HG03064 (cell line): ENCODE measurements around the gene MEI1.

Source experiments
- ATAC-seq: cut with Tn5 transposase; IDR thresholded peaks from one replicate; pipeline ENCODE4 v1.9.1; 2021; ENCODE audit warnings: low read depth; ENCODE audit not compliant: unreplicated experiment

MEI1 gene

GRCh38 chr22:41742918-41743317 lies 43.6 kb downstream of the MEI1 start:
- ATAC-seq = no peak

GRCh38 chr22:41745968-41746367 lies 46.7 kb downstream of the MEI1 start:
- ATAC-seq = no peak

- no peak for ATAC-seq
Observed at GRCh38 chr22:41746567-41747400, 47.5 kb downstream of the MEI1 start.

GRCh38 chr22:41752011-41752970 lies 53.0 kb downstream of the MEI1 start:
- ATAC-seq = no peak

GRCh38 chr22:41753984-41754383 lies 54.7 kb downstream of the MEI1 start:
- no peak for ATAC-seq

GRCh38 chr22:41757502-41757901 lies 58.2 kb downstream of the MEI1 start:
- no peak for ATAC-seq

GRCh38 chr22:41758231-41758630 lies 58.9 kb downstream of the MEI1 start:
- no peak for ATAC-seq

GRCh38 chr22:41762980-41763779 lies 63.9 kb downstream of the MEI1 start:
- ATAC-seq = no peak

- no peak for ATAC-seq
Observed at GRCh38 chr22:41766476-41766875, 67.2 kb downstream of the MEI1 start.

- no peak for ATAC-seq
Observed at GRCh38 chr22:41768430-41768829, 69.1 kb downstream of the MEI1 start.

- no peak for ATAC-seq
Observed at GRCh38 chr22:41770715-41771468, 71.6 kb downstream of the MEI1 start.

GRCh38 chr22:41772198-41772597 lies 72.9 kb downstream of the MEI1 start:
- no peak for ATAC-seq

GRCh38 chr22:41772645-41773044 lies 73.3 kb downstream of the MEI1 start:
- no peak for ATAC-seq

GRCh38 chr22:41775338-41775737 lies 76.0 kb downstream of the MEI1 start:
- no peak for ATAC-seq

- ATAC-seq = no peak
Observed at GRCh38 chr22:41775976-41776375, 76.7 kb downstream of the MEI1 start.

GRCh38 chr22:41776381-41776780 lies 77.1 kb downstream of the MEI1 start:
- ATAC-seq = no peak

- ATAC-seq = no peak
Observed at GRCh38 chr22:41777749-41778425, 78.6 kb downstream of the MEI1 start.

- ATAC-seq = no peak
Observed at GRCh38 chr22:41779929-41780505, 80.7 kb downstream of the MEI1 start.
